IPS-18a (cell line): Measurements from ENCODE around the gene PCYOX1L.

Experiments
- H3K27ac ChIP-seq: one replicate; pipeline ENCODE4 v1.5.1; 2013; ENCODE audit warnings: low read length
- H3K27me3 ChIP-seq: one replicate; pipeline ENCODE4 v1.6.1; 2013; ENCODE audit warnings: mild to moderate bottlenecking, low read length; ENCODE audit not compliant: control insufficient read depth, insufficient read depth
- H3K36me3 ChIP-seq: one replicate; pipeline ENCODE4 v1.6.1; 2013; ENCODE audit warnings: low read depth, low read length; ENCODE audit not compliant: control insufficient read depth
- H3K4me1 ChIP-seq: one replicate; pipeline ENCODE4 v1.6.1; 2013; ENCODE audit warnings: low read depth, low read length; ENCODE audit not compliant: control insufficient read depth
- H3K4me3 ChIP-seq: one replicate; pipeline ENCODE4 v1.5.1; 2013; ENCODE audit warnings: low read length
- H3K9ac ChIP-seq: one replicate; pipeline ENCODE4 v1.6.1; 2013; ENCODE audit warnings: mild to moderate bottlenecking, low read length, moderate library complexity
- H3K9me3 ChIP-seq: one replicate; pipeline ENCODE4 v1.6.1; 2013; ENCODE audit warnings: low read depth, low read length; ENCODE audit not compliant: control insufficient read depth

Gene PCYOX1L

GRCh38 chr5:149322518-149322917 lies 35.3 kb upstream of the PCYOX1L start:
- H3K36me3 ChIP-seq: no peaks in the 10 kb centered on the region
- no peaks in the 10 kb centered on the region for H3K9me3 ChIP-seq
- no peak overlapping the region for H3K4me3 ChIP-seq

GRCh38 chr5:149323210-149323609 lies 34.6 kb upstream of the PCYOX1L start:
- no peak overlapping the region for H3K9ac ChIP-seq
- H3K27ac ChIP-seq: no peak overlapping the region
- no peaks in the 10 kb centered on the region for H3K36me3 ChIP-seq
- H3K4me3 ChIP-seq: no peak overlapping the region
- H3K9me3 ChIP-seq: no peaks in the 10 kb centered on the region
- no peaks in the 10 kb centered on the region for H3K27me3 ChIP-seq
- peaks cover 3% of the 10 kb centered on the region for H3K4me1 ChIP-seq

More at GRCh38 chr5:149322518-149322917, 35.3 kb upstream of the PCYOX1L start:
- H3K27ac ChIP-seq: no peak overlapping the region
- H3K4me1 ChIP-seq: peaks cover 3% of the 10 kb centered on the region
- no peaks in the 10 kb centered on the region for H3K27me3 ChIP-seq
- no peak overlapping the region for H3K9ac ChIP-seq

GRCh38 chr5:149323621-149324205 lies 34.1 kb upstream of the PCYOX1L start:
- H3K9me3 ChIP-seq: no peaks in the 10 kb centered on the region
- H3K4me1 ChIP-seq: peaks cover 3% of the 10 kb centered on the region
- H3K27ac ChIP-seq: no peak overlapping the region
- no peaks in the 10 kb centered on the region for H3K36me3 ChIP-seq
- no peaks in the 10 kb centered on the region for H3K27me3 ChIP-seq
- no peak overlapping the region for H3K9ac ChIP-seq
- H3K4me3 ChIP-seq: no peak overlapping the region

- peaks cover 3% of the 10 kb centered on the region for H3K4me1 ChIP-seq
- no peaks in the 10 kb centered on the region for H3K36me3 ChIP-seq
- no peak overlapping the region for H3K27ac ChIP-seq
- H3K9ac ChIP-seq: no peak overlapping the region
- H3K4me3 ChIP-seq: no peak overlapping the region
- no peaks in the 10 kb centered on the region for H3K9me3 ChIP-seq
- no peaks in the 10 kb centered on the region for H3K27me3 ChIP-seq
Observed at GRCh38 chr5:149324641-149325040, 33.2 kb upstream of the PCYOX1L start.

GRCh38 chr5:149325166-149325735 lies 32.6 kb upstream of the PCYOX1L start:
- Histone ChIP-seq H3K4me3 (no peak overlapping the region), H3K4me1 (peaks cover 3% of the 10 kb centered on the region), H3K27me3 (no peaks in the 10 kb centered on the region), H3K36me3 (no peaks in the 10 kb centered on the region), H3K9ac (no peak overlapping the region), H3K9me3 (no peaks in the 10 kb centered on the region), H3K27ac (no peak overlapping the region)

- H3K27ac ChIP-seq: no peak overlapping the region
- H3K36me3 ChIP-seq: no peaks in the 10 kb centered on the region
- no peak overlapping the region for H3K9ac ChIP-seq
- H3K4me1 ChIP-seq: peaks cover under 1% of the 10 kb centered on the region
- H3K27me3 ChIP-seq: no peaks in the 10 kb centered on the region
- no peaks in the 10 kb centered on the region for H3K9me3 ChIP-seq
- no peak overlapping the region for H3K4me3 ChIP-seq
Observed at GRCh38 chr5:149325894-149326293, 32.0 kb upstream of the PCYOX1L start.

GRCh38 chr5:149326611-149327010 lies 31.2 kb upstream of the PCYOX1L start:
- H3K4me1 ChIP-seq: no peaks in the 10 kb centered on the region
- H3K9me3 ChIP-seq: no peaks in the 10 kb centered on the region

GRCh38 chr5:149328177-149328576 lies 29.7 kb upstream of the PCYOX1L start:
- H3K36me3 ChIP-seq: no peaks in the 10 kb centered on the region
- H3K9ac ChIP-seq: no peak overlapping the region
- H3K27ac ChIP-seq: no peak overlapping the region

More at GRCh38 chr5:149326611-149327010, 31.2 kb upstream of the PCYOX1L start:
- H3K36me3 ChIP-seq: no peaks in the 10 kb centered on the region
- no peaks in the 10 kb centered on the region for H3K27me3 ChIP-seq
- no peak overlapping the region for H3K4me3 ChIP-seq
- H3K9ac ChIP-seq: no peak overlapping the region
- H3K27ac ChIP-seq: no peak overlapping the region

GRCh38 chr5:149333711-149334443 lies 24.0 kb upstream of the PCYOX1L start:
- H3K27ac ChIP-seq: no peak overlapping the region
- H3K9me3 ChIP-seq: no peaks in the 10 kb centered on the region
- H3K4me3 ChIP-seq: no peak overlapping the region
- no peaks in the 10 kb centered on the region for H3K36me3 ChIP-seq
- H3K9ac ChIP-seq: no peak overlapping the region
- no peaks in the 10 kb centered on the region for H3K4me1 ChIP-seq
- no peaks in the 10 kb centered on the region for H3K27me3 ChIP-seq

More at GRCh38 chr5:149328177-149328576, 29.7 kb upstream of the PCYOX1L start:
- Histone ChIP-seq H3K4me3 (no peak overlapping the region), H3K27me3 (no peaks in the 10 kb centered on the region), H3K4me1 (no peaks in the 10 kb centered on the region), H3K9me3 (no peaks in the 10 kb centered on the region)

- H3K27me3 ChIP-seq: no peaks in the 10 kb centered on the region
Observed at GRCh38 chr5:149337736-149338135, 20.1 kb upstream of the PCYOX1L start.

GRCh38 chr5:149338364-149338763 lies 19.5 kb upstream of the PCYOX1L start:
- H3K4me1 ChIP-seq: no peaks in the 10 kb centered on the region
- H3K9me3 ChIP-seq: no peaks in the 10 kb centered on the region
- no peak overlapping the region for H3K27ac ChIP-seq
- no peaks in the 10 kb centered on the region for H3K27me3 ChIP-seq
- no peak overlapping the region for H3K4me3 ChIP-seq
- H3K9ac ChIP-seq: no peak overlapping the region
- no peaks in the 10 kb centered on the region for H3K36me3 ChIP-seq

More at GRCh38 chr5:149337736-149338135, 20.1 kb upstream of the PCYOX1L start:
- no peak overlapping the region for H3K9ac ChIP-seq
- H3K36me3 ChIP-seq: no peaks in the 10 kb centered on the region
- no peak overlapping the region for H3K4me3 ChIP-seq
- no peaks in the 10 kb centered on the region for H3K9me3 ChIP-seq
- H3K4me1 ChIP-seq: no peaks in the 10 kb centered on the region
- no peak overlapping the region for H3K27ac ChIP-seq
